GM19193 (cell line): ENCODE measurements around the gene TMEM271.

Source experiments
- POLR2A ChIP-seq: IDR thresholded peaks from 4 replicates; pipeline ENCODE4 v1.6.1; 2011; ENCODE audit not compliant: insufficient read depth, insufficient read length; ENCODE audit errors: extremely low read depth

The TMEM271 gene

DNA sequence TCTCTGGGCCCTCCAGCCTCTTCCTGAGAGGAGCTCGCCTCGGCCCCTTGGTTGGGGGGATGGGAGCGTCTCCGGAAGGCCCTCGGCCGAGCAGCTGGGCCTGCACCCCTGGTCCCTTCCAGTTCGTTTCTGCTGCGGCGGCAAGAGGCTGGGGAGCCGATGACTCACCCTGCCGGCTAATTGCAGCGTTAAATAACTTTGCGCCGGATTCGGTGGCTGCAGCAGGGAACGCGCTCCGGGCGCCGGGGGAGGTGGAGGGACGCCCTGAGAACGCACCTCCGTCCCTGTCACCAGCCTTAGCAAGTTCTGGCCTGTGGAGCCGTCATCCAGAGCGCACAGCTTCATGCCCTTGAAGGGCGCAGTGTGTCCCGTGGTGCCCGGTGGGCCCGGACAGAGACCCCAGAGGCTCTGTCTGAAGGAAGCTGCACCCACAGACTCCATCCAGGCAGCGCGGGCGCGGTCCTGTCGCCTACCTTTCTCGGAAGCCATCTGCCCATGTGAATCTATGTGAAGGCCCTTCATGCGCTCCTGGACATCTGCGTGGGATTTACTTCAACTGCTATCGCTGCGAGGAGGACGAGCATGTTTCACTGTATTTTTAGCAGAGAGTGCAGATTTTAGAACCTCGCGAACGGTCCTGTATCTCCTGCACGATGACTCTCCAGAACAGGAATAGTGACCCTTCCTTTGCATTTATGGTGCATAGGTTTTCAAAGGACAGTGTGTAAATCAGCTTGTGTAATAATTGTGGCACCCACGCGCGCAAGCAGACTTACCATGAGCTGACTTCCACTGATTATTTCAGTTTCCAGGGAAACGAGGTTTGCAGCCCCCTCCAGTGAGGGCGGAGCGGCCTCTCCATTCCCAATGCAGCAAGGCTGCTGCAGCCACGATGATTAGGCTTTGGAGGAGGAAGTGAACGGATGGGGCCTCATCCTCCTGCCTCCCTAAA is 1.7 kb upstream of the TMEM271 start:
- no peak for TF ChIP-seq POLR2A

DNA sequence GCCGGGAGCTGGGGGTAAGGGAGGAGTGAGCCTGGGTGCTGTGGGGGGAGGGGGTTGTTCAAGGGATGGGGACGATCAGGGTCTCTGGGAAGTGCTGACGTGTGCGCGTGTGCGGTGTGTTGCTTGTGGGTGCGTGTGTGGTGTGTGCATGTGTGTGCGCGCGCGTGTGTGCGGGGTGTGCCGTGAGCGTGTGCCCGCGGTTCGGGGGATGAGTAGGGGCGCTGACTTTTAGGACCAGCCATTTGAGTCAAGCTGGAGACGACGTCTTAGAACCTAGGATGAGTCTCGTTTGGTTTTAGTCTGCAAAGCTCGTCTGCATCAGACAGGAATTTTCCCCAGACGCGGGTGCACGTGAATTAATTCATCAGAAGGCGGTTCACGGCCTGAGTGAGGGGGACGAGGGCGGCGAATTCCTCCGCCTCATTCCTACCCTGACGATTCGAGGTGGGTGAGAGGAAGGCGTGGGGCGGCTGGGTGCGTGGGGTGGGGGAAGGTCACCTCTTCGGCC is 950 bp upstream of the TMEM271 start:
- no peak for TF ChIP-seq POLR2A

DNA sequence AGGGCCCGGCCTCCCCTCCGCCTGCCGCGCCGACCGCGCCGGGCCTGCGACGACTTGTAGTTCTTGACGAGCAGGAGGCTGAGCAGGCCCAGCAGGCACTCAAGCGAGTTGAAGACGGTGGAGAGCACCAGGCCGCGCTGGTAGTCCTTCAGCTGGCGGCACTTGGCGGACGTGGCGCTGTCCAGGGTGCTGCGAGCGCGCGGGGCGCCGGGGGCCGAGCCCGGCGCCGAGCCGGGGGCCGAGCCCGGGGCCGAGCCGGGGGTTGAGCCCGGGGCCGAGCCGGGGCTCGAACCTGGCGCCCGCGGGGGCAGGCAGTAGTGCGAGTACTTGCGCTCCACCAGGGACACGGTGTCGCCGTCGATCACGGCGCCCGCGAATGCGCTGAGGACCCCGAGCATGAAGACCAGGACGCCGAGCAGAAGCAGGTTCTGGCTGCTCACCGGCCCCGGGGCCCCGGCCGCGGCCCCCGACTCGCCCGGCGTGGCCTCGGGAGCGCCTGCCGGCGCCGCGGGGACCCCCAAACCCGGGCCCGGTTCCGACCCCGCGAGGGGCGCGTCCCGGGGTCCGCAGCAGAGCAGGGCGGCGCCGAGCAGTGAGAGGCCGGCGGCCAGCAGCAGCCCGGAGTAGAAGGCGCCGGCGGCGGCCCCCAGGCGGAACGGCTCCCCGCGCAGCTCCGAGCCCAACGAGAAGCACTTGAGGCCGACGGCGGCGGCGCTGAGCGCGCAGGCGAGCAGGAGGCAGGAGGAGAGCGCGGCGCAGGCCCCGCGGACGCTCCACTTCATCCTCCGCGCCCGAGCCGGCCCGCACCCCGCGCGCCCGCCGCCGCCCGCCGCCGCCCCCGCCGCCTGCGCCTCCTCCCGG is 584 bp downstream of the TMEM271 start:
- TF ChIP-seq POLR2A, result no peak

DNA sequence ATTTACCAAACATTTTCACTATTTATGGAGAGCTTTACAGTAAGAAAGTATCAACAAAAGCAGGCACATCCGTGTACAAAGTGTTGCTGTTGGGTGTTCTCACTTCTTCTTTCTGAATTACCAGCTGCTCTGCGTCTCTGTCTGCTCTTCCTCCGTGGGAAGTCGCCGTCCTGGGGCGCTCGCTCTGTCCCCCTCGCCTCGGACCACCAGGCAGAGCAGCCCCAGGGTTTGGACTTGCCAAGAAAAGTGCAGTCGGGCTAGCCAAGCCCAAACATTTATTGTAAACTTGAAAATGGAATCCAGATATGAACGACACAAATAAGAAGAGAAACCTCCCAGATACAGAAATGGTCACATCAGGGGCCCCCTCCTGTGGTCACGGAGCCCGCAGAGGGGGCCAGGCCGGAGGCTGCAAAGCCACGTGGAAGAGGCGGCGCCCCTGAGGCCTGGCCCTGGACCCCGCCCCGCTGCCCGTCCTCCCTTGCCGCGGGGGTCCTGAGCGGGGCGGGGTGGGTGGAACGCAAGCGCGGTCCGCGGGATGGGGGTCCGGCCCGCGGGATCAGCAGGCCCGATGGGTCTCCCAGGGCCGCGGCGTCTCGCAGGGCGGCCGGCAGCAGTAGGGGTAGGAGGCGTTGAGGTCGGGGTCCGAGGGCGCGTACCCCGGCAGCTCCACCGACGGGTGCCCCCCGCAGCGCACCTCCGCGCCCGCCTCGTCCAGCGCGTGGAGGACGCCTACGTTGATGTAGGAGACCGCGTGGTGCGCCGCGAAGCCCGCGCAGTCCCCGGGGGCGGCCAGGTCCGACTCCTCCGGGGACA is 1.5 kb downstream of the TMEM271 start:
- TF ChIP-seq POLR2A, result no peak

DNA sequence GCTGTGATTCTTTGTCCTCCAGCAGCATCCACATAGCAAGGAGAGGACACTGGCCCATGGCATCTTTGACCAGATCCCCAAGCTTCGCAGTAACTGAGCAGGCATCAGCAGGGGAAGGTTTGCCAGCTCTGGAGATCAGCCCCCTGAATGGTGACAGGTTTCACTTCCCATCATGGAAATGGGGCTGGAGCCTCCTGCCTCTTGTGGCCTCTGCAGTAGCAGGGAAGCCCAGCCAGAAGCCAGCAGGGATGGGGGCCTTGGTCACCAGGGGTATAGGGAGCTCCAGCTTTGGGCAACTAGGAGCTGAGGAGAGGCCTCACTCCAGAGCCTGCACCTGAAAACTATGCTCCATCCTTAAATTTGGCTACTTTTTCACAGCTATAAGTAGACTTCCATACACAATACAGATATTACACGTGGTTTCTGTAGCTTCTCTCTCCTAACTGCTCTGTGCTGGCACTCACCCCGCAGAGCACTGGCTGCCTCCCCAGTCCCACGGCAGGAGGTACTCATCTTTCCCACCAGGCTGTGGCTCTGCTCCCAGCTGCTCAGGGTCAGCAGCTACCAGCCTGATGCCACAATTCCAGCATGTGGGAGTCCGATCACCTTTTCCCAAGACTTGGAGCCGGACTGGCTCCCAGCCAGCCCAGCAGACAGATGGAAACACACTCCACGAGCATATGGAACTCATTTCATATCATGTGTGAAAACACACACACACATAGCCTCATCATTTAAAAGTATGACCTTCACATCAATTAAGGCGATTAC is 2.8 kb downstream of the TMEM271 start:
- no peak for TF ChIP-seq POLR2A

DNA sequence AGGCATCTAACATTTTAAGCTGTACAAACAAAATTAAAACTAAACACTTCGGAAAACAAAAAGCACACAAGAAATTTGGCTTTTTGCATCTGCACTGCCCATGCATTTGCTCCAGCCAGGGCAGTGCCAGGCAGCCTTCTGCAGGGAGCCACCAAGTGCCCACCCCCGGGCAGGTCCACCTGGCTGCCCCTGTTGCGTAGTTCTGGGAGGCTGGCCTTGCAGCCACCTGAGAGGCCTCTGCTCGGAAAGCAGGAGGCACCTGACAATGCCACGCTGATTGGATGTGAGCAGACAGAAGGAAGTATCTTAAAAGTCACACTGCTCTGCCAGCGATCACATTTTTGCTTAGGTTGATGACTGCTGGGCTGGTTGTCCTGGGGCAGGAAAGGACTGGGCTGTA is 3.5 kb downstream of the TMEM271 start:
- no peak for TF ChIP-seq POLR2A

DNA sequence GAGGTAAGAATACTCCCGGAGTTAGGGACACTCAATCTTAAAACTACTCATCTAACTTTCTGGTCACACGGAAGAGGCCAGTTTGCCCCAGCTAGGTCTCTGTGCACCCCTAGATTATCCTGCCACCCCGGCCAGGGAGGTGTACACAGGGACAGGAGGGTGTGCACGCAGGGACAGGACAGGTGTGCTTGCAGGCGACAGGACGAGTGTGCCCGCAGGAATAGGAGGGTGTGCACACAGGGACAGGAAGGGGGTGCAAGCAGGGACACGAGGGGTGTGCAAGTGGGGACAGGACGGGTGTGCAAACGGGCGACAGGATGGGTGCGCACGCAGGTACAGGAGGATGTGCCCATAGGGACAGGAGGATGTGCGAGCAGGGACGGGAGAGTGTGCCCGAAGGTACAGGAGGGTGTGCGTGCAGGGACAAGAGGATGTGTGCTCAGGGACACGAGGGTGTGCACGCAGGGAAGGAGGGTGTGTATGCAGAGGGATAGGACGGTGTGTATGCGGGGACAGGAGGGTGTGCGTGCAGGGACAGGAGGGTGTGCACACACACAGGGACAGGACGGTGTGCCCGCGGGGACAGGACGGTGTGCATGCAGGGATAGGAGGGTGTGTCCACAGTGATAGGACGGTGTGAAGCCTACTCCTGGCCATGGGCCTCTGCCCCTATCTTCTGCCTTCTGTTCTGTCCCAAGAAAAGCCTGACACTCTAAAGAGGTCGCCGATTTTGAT is 4.1 kb downstream of the TMEM271 start:
- no peak for TF ChIP-seq POLR2A

DNA sequence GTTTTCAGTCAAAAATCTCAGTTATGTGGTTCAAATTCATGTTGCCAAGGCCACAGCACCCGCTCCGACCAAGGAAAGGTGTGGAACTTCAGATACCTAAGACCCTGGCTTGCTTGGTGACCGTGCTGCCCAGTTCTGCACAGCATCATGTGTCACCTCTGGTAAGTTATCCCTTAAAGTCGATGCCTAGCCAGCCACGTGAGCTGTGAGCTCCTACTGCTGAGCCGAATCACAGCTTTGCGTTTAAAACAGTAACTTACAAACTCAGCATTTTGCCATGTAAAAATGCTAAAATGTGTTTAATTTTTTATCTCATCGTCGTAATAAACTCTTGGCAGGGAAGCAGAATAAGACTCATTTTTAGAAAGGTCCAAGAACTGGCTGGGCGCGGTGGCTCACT is 5.3 kb downstream of the TMEM271 start:
- no peak for TF ChIP-seq POLR2A

DNA sequence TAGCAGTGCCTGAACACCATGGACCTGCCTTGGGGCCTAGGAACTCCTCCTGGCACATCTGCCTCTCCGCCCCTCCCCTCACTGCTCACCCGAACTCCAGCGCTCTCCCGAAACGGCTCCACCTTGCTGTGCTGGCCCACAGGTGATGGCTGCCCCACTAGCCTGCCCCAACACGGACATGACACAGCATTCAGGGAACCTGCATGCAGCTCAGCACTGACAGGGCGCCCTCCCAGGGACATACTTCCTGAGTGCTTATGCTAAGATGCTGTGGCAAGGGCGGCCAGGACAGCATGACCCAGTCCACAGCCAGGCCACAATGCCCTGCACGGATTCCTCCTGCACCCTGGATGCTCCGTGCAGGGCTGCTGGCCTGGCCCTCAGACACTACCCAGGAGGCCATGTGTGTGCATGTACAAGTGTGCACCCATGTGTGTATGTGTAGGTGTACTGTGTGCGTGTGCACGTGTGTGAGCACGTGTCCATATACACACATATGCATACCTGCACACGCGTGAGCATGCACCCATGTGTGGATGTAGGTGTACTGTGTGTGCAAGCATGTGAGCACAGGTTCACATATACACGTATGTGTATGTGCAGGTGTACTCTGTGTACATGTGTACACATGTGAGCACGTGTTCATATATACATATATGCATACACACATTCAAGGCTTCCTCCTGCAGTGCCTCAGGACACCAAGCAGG is 6.0 kb downstream of the TMEM271 start:
- TF ChIP-seq POLR2A, result no peak

DNA sequence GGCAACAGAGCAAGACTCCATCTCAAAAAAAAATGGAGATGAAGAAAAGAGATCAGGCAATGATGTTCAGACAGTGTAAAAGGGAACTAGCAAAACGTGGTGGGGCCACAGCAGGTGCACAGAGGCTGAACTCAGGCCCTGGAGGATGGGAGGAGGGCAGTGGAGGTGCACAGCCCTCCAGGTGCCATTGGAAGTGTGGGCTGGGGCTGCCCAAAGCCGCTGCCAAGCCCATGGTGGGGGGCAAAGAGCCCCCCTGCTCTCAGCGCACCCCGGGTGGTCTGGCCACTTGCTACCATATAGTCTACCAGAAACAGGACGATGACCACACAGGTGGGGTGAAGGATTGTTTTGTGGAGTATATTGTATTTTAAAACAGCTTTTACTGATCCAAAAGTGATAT is 7.1 kb downstream of the TMEM271 start:
- TF ChIP-seq POLR2A, result no peak

DNA sequence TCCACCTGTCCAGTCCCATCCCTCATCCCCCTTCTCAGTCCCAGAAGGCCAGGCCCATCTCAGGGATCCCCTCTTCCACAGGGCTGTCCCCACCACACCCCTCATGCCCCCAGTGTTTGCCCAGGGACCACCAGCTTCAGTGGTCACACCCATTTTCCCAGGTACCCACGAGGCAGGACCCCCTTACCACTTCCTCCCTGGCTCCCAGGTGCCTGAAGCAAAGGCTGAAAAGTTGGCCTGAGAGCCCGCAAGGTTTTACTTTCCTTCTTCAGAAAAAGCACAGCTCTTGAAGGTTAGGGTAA is 7.8 kb downstream of the TMEM271 start:
- TF ChIP-seq POLR2A, result no peak

DNA sequence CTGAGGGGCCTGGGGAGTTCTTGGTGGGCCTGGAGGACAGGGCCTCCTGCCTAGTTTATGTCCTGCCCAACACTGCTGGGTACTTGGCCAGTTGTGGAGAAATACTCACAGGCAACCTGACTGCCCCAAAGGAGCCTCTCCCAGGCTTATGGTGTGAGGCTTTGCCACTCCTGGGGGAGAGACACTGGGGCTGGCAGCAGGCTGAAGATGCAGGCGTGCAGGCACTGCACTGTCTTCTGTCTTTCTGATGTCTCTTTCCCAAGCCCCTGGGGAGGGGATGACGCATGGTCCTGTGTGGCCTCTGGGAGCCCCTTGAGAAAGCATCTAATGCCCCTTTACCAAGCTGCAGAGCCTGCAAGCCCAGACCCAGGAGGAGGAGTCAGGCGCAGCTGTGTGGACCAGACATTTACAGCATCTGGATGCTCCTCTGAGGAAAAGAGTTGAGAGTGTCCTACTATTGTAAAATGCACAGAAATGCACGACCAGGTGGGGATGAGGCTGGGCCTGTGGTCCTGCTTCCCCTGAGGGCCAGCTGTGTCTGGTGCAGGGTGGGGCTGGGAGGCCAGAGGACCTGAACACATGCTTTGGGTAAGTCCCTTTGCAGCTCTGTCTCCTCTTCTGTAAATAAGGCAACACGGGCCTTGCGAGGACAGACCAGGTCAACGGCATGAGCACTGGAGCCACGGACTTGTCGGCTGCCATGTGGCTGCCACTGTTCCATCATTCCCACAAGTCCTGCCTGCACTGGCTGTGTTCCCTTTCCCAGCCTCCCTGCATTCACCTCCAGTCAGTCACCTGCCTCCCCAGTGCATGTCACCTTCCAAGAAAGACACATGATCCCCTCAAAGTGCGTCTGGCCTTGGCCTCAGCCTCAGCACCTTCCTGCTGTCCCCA is 8.4 kb downstream of the TMEM271 start:
- no peak for TF ChIP-seq POLR2A
